Tibial nerve (tissue), 4 donors: ENCODE measurements around the gene TMEM123. TPM values are rescaled to one million over a fixed set of nuclear protein-coding genes. Genes with fewer than 3 reads are reported as not detected.

ENCODE experiments used
- DNase-seq, 2 donors: peaks; one replicate each; pipeline ENCODE4 v3.0.0-alpha.2; 2019; ENCODE audit warnings: low spot score in 2 of 2
- H3K27ac ChIP-seq, 4 donors: fragments of 200-600 bp; sonication (generic) in 3 of 4; one replicate each; pipeline ENCODE4 v1.5.1; 2017 to 2019; ENCODE audit warnings: mild to moderate bottlenecking in 1 of 4
- H3K27me3 ChIP-seq, 2 donors: fragments of 200-600 bp; sonication (generic) in 1 of 2; one replicate each; pipeline versions ENCODE4 v1.5.1 to v1.6.0; 2017 to 2019
- H3K36me3 ChIP-seq, 3 donors: fragments of 200-600 bp; sonication (generic); one replicate each; pipeline ENCODE4 v1.5.1; 2018 to 2019
- H3K4me1 ChIP-seq, 4 donors: fragments of 200-600 bp; sonication (generic) in 3 of 4; one replicate each; pipeline ENCODE4 v1.5.1; 2017 to 2019
- H3K4me3 ChIP-seq, 4 donors: fragments of 200-600 bp; sonication (generic) in 3 of 4; one replicate each; pipeline ENCODE4 v1.5.1; 2017 to 2019; ENCODE audit warnings: mild to moderate bottlenecking in 1 of 4, moderate library complexity in 1 of 4
- H3K9me3 ChIP-seq, 4 donors: fragments of 200-600 bp; sonication (generic) in 3 of 4; one replicate each; pipeline ENCODE4 v1.5.1; 2017 to 2019
- CTCF ChIP-seq, 5 experiments: fragments of 200-600 bp in 3 of 5; fragments of 450-650 bp in 2 of 5; sonication (generic) in 3 of 5; IDR thresholded peaks; one replicate each; pipeline ENCODE4 v1.5.1; 2016 to 2019; ENCODE audit warnings: antibody characterized with exemption in 5 of 5, mild to moderate bottlenecking in 3 of 5, moderate library complexity in 2 of 5
- EP300 ChIP-seq, 2 donors: sonication (generic); formaldehyde crosslinking; IDR thresholded peaks; one replicate each; pipeline ENCODE4 v1.6.1; 2017; ENCODE audit warnings: antibody characterized with exemption in 2 of 2, mild to moderate bottlenecking in 1 of 2
- POLR2A ChIP-seq, 2 donors: fragments of 450-650 bp; IDR thresholded peaks; one replicate each; pipeline ENCODE4 v1.6.1; 2017; ENCODE audit warnings: antibody characterized with exemption in 2 of 2, mild to moderate bottlenecking in 2 of 2, moderate library complexity in 2 of 2
- WGBS, 2 donors: methylation state at CpG; one replicate each; pipeline ENCODE4 v1.1.5; 2018; 5-methylcytosine and 5-hydroxymethylcytosine counted together
- total RNA-seq, 4 donors: library from RNA; depleted of rRNA; stranded (reverse); fragments of >200 nt; gene quantifications; one replicate each; pipeline ENCODE4 v1.1.0, GENCODE V29; 2016

TMEM123 gene
- total RNA-seq, 4 donors from 2014 or later: 145 to 196 (median 181) TPM

GRCh38 chr11:102495161-102496042 is 42.8 kb upstream of the TMEM123 start:
- 27 to 30% methylated on average over 12 of the region's 12 CpGs for WGBS, 2 donors

GRCh38 chr11:102494216-102494615 is 41.7 kb upstream of the TMEM123 start:
- WGBS, 2 donors: 52 to 64% methylated on average over 6 of the region's 6 CpGs
- H3K27me3 ChIP-seq: no peaks in the 10 kb centered on the region
- H3K36me3 ChIP-seq: no peaks in the 10 kb centered on the region
- H3K27ac ChIP-seq: peak overlapping the region in 1 of 4 donors; percentile 34
- H3K9me3 ChIP-seq: no peaks in the 10 kb centered on the region
- H3K4me3 ChIP-seq: no peak overlapping the region
- TF ChIP-seq EP300 (IDR thresholded peaks at IDR 0.05) (no peak), CTCF (IDR thresholded peaks at IDR 0.05) (no peak), POLR2A (IDR thresholded peaks at IDR 0.05) (no peak)
- peaks cover 0 to 26% (median 0%) of the 10 kb centered on the region in 4 donors for H3K4me1 ChIP-seq
- DNase-seq: no peak

More at GRCh38 chr11:102495161-102496042, 42.8 kb upstream of the TMEM123 start:
- no peak for DNase-seq
- TF ChIP-seq CTCF (IDR thresholded peaks at IDR 0.05): peak; percentile 54 to 84 (median 68)
- no peak for TF ChIP-seq EP300 (IDR thresholded peaks at IDR 0.05)
- Histone ChIP-seq H3K27ac (peak overlapping the region in 3 of 4 donors; percentile 2 to 71 (median 17)), H3K36me3 (no peaks in the 10 kb centered on the region), H3K9me3 (no peaks in the 10 kb centered on the region), H3K4me3 (no peak overlapping the region), H3K4me1 (peaks cover 0 to 26% (median 0%) of the 10 kb centered on the region in 4 donors), H3K27me3 (no peaks in the 10 kb centered on the region)

GRCh38 chr11:102493524-102493923 is 41.0 kb upstream of the TMEM123 start:
- TF ChIP-seq EP300 (IDR thresholded peaks at IDR 0.05) (no peak), POLR2A (IDR thresholded peaks at IDR 0.05) (no peak), CTCF (IDR thresholded peaks at IDR 0.05) (no peak)
- Histone ChIP-seq H3K4me1 (peaks cover 0 to 19% (median 0%) of the 10 kb centered on the region in 4 donors), H3K27ac (no peak overlapping the region), H3K27me3 (no peaks in the 10 kb centered on the region), H3K36me3 (no peaks in the 10 kb centered on the region), H3K9me3 (no peaks in the 10 kb centered on the region), H3K4me3 (no peak overlapping the region)
- no peak for DNase-seq
- WGBS, 2 donors: 74 to 79% methylated on average over 5 of the region's 5 CpGs

GRCh38 chr11:102491969-102492368 is 39.4 kb upstream of the TMEM123 start:
- Histone ChIP-seq H3K27ac (no peak overlapping the region), H3K4me3 (no peak overlapping the region), H3K4me1 (peaks cover 0 to 19% (median 0%) of the 10 kb centered on the region in 4 donors), H3K27me3 (no peaks in the 10 kb centered on the region), H3K9me3 (no peaks in the 10 kb centered on the region), H3K36me3 (no peaks in the 10 kb centered on the region)
- no peak for TF ChIP-seq CTCF (IDR thresholded peaks at IDR 0.05)
- TF ChIP-seq EP300 (IDR thresholded peaks at IDR 0.05): no peak
- no peak for TF ChIP-seq POLR2A (IDR thresholded peaks at IDR 0.05)
- no peak for DNase-seq
- WGBS, 2 donors: 97% methylated on average over 2 of the region's 2 CpGs
